HG02588 (cell line): Measurements from ENCODE around the gene TMEM234.

Source experiments
- ATAC-seq: cut with Tn5 transposase; IDR thresholded peaks from one replicate; pipeline ENCODE4 v1.9.1; 2021; ENCODE audit warnings: mild to moderate bottlenecking, moderate library complexity; ENCODE audit not compliant: unreplicated experiment

The TMEM234 gene

DNA sequence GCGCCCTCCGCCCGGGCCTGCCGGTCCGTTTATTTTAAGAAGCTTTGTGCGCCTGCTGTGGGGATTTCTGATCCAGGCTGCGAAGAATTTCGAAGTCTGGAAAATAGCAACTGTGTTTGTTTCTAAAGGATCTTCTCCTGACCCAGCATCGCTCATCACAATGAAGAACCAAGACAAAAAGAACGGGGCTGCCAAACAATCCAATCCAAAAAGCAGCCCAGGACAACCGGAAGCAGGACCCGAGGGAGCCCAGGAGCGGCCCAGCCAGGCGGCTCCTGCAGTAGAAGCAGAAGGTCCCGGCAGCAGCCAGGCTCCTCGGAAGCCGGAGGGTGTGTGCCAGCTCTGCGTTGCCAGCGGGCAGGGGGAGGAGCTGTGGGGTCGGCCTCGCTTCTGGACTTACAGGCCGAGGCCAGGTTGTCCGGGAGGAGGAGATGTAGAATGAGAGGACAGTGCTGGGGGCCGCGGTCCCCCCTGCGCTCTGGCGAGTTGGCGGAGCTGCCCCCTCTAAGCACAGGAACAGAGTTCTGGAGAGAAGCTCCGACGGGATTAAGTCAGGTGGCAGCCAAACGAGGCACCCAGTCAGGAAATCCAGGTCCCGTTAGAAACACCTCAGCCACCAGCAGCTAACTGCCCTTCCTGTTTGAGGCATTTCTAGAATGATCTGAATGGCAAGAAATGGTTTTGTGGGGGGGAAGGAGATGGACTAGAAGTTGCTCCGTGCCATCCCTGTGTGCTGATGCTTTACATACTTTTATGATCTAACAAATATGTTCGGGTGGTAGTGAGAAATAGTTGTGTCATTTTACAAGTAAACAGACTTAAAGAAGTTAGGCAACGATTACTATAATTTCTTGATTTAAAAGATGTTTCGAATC lies 41.7 kb downstream of the TMEM234 start:
- ATAC-seq = peak; percentile 17

DNA sequence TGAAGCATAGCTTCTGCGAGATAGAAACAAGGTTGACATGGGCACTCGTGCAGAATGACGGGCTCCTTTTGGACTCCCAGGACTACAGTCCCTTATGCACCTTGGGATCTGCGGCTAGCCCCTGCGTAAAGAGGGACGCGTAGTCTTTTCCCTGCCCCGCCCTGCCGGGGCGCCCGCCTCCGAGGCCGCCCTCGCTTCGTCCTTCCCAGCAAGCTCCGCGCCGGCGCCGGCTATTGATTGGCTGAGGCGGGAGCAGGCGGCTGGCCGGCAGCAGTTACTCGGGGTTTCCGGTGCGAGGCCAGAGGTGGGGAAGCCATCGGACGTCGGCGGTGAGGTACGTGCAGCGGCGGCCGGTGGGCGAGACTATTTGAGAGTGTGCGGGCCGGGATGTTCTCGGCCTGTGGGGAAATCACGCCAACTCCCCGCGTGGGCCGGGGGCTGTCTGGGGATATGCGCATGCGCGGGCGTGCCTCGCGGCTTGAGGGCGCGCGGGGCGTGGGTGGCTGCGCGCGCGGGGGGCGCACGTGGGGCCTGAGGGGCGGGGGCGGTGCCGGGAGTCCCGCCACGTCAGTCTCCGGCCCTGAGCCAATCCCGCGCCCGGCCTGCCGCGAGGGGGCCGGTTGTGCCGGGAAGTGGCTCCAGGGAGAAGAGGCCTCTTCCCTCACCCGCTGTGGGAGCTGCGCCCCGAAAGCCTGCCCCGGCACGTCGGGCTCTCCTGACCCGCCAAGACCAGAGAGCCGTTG lies 42.5 kb downstream of the TMEM234 start, which contains the start of gene TXLNA:
Gene TXLNA (plus strand): TSS at position 233 of the 743 bp plus-strand sequence. CDS start 671 bp downstream, outside the sequence.
- ATAC-seq = peak; percentile 83

DNA sequence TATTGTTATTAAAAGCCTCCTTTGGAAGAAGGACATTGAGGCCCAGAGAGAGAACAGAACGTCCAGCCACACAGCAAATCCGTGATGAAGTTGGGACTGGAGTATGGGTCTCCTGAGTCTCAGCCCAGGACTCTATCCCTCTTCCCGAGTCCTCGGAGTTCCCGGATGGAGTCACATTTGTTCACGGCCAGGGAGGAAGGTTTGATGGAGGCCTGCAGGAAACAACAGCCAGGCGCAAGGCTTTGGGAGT lies 43.0 kb downstream of the TMEM234 start:
- ATAC-seq = no peak

DNA sequence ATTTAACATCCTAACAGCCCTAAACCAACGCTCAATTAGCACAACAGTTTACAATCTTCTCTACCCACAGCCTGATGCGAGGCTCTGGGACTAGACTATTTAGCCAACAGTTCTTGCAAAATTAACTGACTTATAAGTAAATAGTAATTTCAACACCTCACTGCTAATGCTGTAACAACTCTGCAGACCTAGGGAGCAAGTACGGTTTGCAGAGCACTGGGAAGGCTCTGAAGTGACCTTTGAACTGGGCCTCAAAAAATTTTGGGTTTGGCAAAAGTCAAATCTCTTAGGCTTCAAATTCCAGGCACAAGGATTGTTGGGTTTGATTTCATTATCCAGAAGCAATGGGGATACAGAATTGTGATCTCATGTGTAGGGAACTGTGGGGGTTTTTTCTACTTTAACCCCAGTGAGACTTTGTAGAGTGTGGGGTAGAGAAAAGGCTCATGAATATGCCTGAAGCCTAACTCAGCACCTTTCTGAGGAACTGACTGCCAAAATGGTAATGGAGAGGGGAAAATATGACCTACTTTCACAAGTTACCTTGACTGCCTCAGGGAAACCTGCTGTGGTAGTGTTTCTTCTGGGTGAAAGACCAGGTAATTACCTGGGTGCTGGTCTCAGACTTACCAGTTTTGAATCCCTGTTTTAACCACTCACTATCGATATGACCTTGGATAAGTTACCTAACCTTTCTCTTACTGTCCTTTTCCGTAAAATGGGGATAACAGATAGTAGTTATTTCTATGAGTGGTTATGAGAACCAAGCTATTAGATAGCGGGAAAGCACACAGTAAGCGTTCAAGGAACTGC lies 43.6 kb downstream of the TMEM234 start:
- ATAC-seq = no peak

DNA sequence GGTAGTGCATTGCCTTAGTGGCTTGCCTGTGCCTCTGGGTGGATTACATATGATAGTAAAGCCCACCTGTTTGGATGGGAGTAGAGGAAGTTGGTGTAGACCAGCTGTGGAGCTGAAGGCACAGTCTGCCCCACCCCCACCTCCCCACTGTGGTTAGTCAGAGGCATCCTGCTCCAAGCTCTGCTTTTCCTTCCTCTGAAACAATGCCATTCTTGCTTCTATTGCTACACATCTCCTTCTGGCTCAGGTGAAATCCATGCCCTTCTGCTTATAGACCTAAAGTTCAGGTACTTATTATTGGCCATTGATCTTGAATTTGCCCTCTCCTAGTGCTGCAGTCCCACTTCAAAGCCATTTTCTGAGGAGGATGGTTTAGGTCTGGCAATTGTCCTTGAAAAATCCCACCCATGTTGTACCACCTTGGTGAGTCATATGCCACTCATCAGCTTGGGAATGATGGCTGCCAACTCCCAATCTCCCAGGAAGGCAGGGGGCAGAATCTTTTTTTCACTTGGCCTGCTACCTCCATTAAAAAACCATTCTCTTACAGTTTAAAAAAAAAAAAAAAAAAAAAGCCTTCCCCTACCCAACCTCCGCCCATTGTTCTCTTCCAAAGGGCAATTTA lies 49.4 kb downstream of the TMEM234 start:
- ATAC-seq = no peak

DNA sequence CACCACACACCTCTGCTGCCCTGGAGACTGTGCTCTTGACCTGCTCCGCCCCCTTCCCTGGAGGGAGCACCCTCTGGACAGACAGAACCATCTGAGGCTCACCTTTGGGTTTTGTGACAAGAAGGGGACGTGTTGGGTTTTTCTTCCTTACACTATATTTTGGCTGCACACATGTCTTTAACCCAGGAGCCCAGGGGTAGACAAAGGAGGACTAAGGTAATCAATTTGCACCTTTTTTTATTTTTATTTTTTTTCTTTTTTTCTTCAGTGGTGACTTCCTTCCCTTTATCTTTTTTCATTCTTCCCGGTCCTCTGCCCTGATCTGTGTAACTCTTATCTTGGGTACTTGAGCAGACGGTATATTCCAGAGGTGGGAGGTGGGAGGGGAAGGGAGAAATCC lies 51.2 kb downstream of the TMEM234 start:
- ATAC-seq = no peak
